GM12878 (cell line): ENCODE data around the gene IRF7. TPM values are rescaled to one million over a fixed set of nuclear protein-coding genes. Genes with fewer than 3 reads are reported as not detected.

Experiments used
- ATF7 ChIP-seq: fragments of 450-650 bp; IDR thresholded peaks from 2 replicates; pipeline ENCODE4 v1.6.1; 2016; ENCODE audit warnings: low read depth, mild to moderate bottlenecking
- BACH1 ChIP-seq: fragments of 450-650 bp; IDR thresholded peaks from 2 replicates; pipeline ENCODE4 v1.6.1; 2017; ENCODE audit warnings: mild to moderate bottlenecking, borderline replicate concordance
- CBX3 ChIP-seq: fragments of 200-600 bp; sonication (generic); IDR thresholded peaks from 2 replicates; pipeline ENCODE4 v1.6.1; 2016; ENCODE audit warnings: low read depth, borderline replicate concordance
- CHD2 ChIP-seq: IDR thresholded peaks from 2 replicates; pipeline ENCODE4 v1.6.1; 2011; ENCODE audit warnings: low read depth, low read length, improper control_type of control experiment, borderline replicate concordance
- CHD4 ChIP-seq: fragments of 200-600 bp; sonication (generic); IDR thresholded peaks from 2 replicates; pipeline ENCODE4 v1.6.1; 2016; ENCODE audit warnings: mild to moderate bottlenecking
- DPF2 ChIP-seq: fragments of 450-650 bp; IDR thresholded peaks from 2 replicates; pipeline ENCODE4 v1.6.1; 2017; ENCODE audit warnings: mild to moderate bottlenecking
- GABPA ChIP-seq: IDR thresholded peaks from 2 replicates; pipeline ENCODE4 v1.6.1; 2014; ENCODE audit warnings: antibody characterized with exemption, low read depth, mild to moderate bottlenecking, inconsistent platforms
- GATAD2B ChIP-seq: fragments of 450-650 bp; conservative IDR thresholded peaks from 2 replicates; pipeline ENCODE4 v1.6.1; 2017; ENCODE audit warnings: low read depth, mild to moderate bottlenecking, moderate library complexity
- HCFC1 ChIP-seq: fragments of 150-350 bp; IDR thresholded peaks from 2 replicates; pipeline ENCODE4 v1.6.1; 2014; ENCODE audit warnings: low read length
- HDAC2 ChIP-seq: fragments of 200-600 bp; sonication (generic); IDR thresholded peaks from 2 replicates; pipeline ENCODE4 v1.6.1; 2017
- HDAC6 ChIP-seq: fragments of 200-600 bp; sonication (generic); IDR thresholded peaks from one replicate; pipeline ENCODE4 v1.8.0; 2017; ENCODE audit warnings: antibody characterized with exemption; ENCODE audit not compliant: unreplicated experiment
- IKZF1 ChIP-seq: fragments of 450-650 bp; conservative IDR thresholded peaks from 2 replicates; pipeline ENCODE4 v1.6.1; 2017; ENCODE audit warnings: antibody characterized with exemption, mild to moderate bottlenecking
- NR2C2 ChIP-seq: IDR thresholded peaks from 2 replicates; pipeline ENCODE4 v1.6.1; 2011; ENCODE audit warnings: borderline replicate concordance, low read depth; ENCODE audit not compliant: control insufficient read depth, insufficient read length
- PML ChIP-seq: IDR thresholded peaks from 2 replicates; pipeline ENCODE4 v1.6.1; 2012; ENCODE audit warnings: low read length, inconsistent platforms
- RB1 ChIP-seq: fragments of 450-650 bp; formaldehyde crosslinking; IDR thresholded peaks from 2 replicates; pipeline ENCODE4 v1.6.1; 2017; ENCODE audit warnings: mild to moderate bottlenecking, borderline replicate concordance
- RFX5 ChIP-seq: IDR thresholded peaks from 2 replicates; pipeline ENCODE4 v1.6.1; 2011; ENCODE audit warnings: low read depth, low read length, improper control_type of control experiment
- SMARCA5 ChIP-seq: fragments of 450-650 bp; IDR thresholded peaks from 2 replicates; pipeline ENCODE4 v1.6.1; 2017; ENCODE audit warnings: mild to moderate bottlenecking
- SMC3 ChIP-seq: IDR thresholded peaks from 2 replicates; pipeline ENCODE4 v1.6.1; 2011; ENCODE audit warnings: low read length, improper control_type of control experiment, borderline replicate concordance
- SRF ChIP-seq, 2 experiments: IDR thresholded peaks; 2 replicates each; pipeline ENCODE4 v1.6.1; 2011; ENCODE audit warnings: low read depth in 2 of 2, low read length in 2 of 2, mild to moderate bottlenecking in 1 of 2, moderate library complexity in 1 of 2
- polyA plus RNA-seq, 11 experiments: library from polyadenylated mRNA; depleted of rRNA in 4 of 11; unstranded in 6 of 11; stranded (reverse) in 5 of 11; fragments of >200 nt; fragmentation: Nextera tagmentation in 4 of 11; fragmentation: Illumina TruSeq in 1 of 11; extraction: Ambion mirVana in 4 of 11; extraction: Trizol in 1 of 11; gene quantifications; 1 replicate in 1 of 11; 2 replicates in 10 of 11; pipeline versions ENCODE4 v1.2.1 to v1.2.3, GENCODE V29; 2011 to 2016; ENCODE audit warnings: inconsistent platforms in 2 of 11, missing spikeins in 2 of 11, low read depth in 1 of 11
- total RNA-seq, 4 experiments: library from RNA; depleted of rRNA in 3 of 4; stranded (reverse); fragments of >200 nt in 3 of 4; fragmentation: Illumina TruSeq in 1 of 4; extraction: Trizol in 1 of 4; gene quantifications; 2 replicates each; pipeline versions ENCODE4 v1.2.1 to v1.2.3, GENCODE V29; 2013 to 2021
- TF ChIP-seq, protein P1 (sequence below): IDR thresholded peaks from 2 replicates; pipeline ENCODE4 v1.6.1; 2012; ENCODE audit warnings: low read depth, low read length, improper control_type of control experiment
- TF ChIP-seq, protein P2 (sequence below): IDR thresholded peaks from 2 replicates; pipeline ENCODE4 v1.6.1; 2011; ENCODE audit warnings: mild to moderate bottlenecking, low read depth, low read length, moderate library complexity; ENCODE audit not compliant: insufficient replicate concordance
- TF ChIP-seq, protein P3 (sequence below): fragments of 450-650 bp; IDR thresholded peaks from 2 replicates; pipeline ENCODE4 v1.6.1; 2017; ENCODE audit warnings: mild to moderate bottlenecking, moderate library complexity
- TF ChIP-seq, protein P4 (sequence below): IDR thresholded peaks from 2 replicates; pipeline ENCODE4 v1.6.1; 2012; ENCODE audit warnings: low read depth, low read length, improper control_type of control experiment

IRF7 gene
- total and polyA plus RNA-seq, 10 of the 15 experiments (the other 5 are each of a cell fraction or from before 2014, with no cell fraction given) = 4.4 to 141 (median 67.6) TPM

DNA sequence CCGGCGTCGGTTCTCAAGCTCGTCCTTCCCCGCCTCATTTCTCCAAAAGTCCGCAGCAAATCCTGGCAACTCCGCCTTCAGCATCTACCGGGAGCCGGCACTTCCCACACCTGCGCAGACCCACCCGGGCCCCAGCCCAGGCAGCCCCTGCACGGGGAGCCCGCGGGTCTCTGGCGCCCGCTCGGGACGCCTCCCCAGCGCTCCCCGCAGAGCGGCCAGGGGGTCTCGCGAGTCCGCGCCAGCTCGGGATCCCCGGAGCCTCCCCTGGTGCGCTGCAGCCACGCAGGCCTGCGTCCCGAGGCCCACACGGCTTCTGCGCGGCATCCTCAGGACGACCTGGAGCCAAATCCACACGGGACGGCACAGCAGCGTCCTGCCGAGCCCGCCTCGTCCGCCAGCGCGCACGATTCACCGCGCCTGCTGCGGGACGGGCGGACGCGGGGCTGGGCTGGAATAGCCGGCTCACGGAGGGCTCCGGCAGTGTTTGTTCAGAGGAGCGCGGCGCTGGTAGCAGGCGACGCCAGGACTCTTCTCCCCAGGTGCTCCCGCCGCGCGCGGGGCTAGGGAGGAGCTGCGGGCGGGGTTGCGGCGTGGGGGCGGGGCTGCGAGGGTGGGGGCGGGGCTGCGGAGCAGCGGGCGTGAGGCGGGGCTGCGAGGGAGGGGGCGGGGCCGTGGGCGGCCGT lies 40.3 kb downstream of the IRF7 start (continued):
- TF ChIP-seq, protein P1, sequence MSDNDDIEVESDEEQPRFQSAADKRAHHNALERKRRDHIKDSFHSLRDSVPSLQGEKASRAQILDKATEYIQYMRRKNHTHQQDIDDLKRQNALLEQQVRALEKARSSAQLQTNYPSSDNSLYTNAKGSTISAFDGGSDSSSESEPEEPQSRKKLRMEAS = no peak
- peak; percentile 54 for TF ChIP-seq HDAC6
- no peak for TF ChIP-seq CBX3
- no peak for TF ChIP-seq CHD4
- no peak for TF ChIP-seq ATF7
- no peak for TF ChIP-seq CHD2
- TF ChIP-seq GATAD2B = peak; percentile 57; the same call in 1 of the 2 replicates
- no peak for TF ChIP-seq NR2C2
- TF ChIP-seq, protein P2, sequence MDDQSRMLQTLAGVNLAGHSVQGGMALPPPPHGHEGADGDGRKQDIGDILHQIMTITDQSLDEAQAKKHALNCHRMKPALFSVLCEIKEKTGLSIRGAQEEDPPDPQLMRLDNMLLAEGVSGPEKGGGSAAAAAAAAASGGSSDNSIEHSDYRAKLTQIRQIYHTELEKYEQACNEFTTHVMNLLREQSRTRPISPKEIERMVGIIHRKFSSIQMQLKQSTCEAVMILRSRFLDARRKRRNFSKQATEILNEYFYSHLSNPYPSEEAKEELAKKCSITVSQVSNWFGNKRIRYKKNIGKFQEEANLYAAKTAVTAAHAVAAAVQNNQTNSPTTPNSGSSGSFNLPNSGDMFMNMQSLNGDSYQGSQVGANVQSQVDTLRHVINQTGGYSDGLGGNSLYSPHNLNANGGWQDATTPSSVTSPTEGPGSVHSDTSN = no peak
- peak; percentile 49 for TF ChIP-seq DPF2
- TF ChIP-seq, protein P3, sequence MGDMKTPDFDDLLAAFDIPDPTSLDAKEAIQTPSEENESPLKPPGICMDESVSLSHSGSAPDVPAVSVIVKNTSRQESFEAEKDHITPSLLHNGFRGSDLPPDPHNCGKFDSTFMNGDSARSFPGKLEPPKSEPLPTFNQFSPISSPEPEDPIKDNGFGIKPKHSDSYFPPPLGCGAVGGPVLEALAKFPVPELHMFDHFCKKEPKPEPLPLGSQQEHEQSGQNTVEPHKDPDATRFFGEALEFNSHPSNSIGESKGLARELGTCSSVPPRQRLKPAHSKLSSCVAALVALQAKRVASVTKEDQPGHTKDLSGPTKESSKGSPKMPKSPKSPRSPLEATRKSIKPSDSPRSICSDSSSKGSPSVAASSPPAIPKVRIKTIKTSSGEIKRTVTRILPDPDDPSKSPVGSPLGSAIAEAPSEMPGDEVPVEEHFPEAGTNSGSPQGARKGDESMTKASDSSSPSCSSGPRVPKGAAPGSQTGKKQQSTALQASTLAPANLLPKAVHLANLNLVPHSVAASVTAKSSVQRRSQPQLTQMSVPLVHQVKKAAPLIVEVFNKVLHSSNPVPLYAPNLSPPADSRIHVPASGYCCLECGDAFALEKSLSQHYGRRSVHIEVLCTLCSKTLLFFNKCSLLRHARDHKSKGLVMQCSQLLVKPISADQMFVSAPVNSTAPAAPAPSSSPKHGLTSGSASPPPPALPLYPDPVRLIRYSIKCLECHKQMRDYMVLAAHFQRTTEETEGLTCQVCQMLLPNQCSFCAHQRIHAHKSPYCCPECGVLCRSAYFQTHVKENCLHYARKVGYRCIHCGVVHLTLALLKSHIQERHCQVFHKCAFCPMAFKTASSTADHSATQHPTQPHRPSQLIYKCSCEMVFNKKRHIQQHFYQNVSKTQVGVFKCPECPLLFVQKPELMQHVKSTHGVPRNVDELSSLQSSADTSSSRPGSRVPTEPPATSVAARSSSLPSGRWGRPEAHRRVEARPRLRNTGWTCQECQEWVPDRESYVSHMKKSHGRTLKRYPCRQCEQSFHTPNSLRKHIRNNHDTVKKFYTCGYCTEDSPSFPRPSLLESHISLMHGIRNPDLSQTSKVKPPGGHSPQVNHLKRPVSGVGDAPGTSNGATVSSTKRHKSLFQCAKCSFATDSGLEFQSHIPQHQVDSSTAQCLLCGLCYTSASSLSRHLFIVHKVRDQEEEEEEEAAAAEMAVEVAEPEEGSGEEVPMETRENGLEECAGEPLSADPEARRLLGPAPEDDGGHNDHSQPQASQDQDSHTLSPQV = no peak
- no peak for TF ChIP-seq RFX5
- no peak for TF ChIP-seq SRF (IDR thresholded peaks at IDR 0.05; ENCODE audit: low read depth in 2 of 2, low read length in 2 of 2)
- no peak for TF ChIP-seq SMC3
- peak; percentile 13; the same call in 1 of the 2 replicates for TF ChIP-seq SMARCA5
- no peak for TF ChIP-seq HCFC1
- TF ChIP-seq HDAC2 = no peak
- no peak for TF ChIP-seq PML
- TF ChIP-seq IKZF1 = peak; percentile 36
- TF ChIP-seq GABPA = no peak
- 0 out of 2 replicates have a peak, but pooled peaks have one; percentile 35 for TF ChIP-seq RB1
- TF ChIP-seq BACH1 = peak; percentile 84
- TF ChIP-seq, protein P4, sequence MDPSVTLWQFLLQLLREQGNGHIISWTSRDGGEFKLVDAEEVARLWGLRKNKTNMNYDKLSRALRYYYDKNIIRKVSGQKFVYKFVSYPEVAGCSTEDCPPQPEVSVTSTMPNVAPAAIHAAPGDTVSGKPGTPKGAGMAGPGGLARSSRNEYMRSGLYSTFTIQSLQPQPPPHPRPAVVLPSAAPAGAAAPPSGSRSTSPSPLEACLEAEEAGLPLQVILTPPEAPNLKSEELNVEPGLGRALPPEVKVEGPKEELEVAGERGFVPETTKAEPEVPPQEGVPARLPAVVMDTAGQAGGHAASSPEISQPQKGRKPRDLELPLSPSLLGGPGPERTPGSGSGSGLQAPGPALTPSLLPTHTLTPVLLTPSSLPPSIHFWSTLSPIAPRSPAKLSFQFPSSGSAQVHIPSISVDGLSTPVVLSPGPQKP = no peak
